ENCODE data around the gene NECAB2.

DNA sequence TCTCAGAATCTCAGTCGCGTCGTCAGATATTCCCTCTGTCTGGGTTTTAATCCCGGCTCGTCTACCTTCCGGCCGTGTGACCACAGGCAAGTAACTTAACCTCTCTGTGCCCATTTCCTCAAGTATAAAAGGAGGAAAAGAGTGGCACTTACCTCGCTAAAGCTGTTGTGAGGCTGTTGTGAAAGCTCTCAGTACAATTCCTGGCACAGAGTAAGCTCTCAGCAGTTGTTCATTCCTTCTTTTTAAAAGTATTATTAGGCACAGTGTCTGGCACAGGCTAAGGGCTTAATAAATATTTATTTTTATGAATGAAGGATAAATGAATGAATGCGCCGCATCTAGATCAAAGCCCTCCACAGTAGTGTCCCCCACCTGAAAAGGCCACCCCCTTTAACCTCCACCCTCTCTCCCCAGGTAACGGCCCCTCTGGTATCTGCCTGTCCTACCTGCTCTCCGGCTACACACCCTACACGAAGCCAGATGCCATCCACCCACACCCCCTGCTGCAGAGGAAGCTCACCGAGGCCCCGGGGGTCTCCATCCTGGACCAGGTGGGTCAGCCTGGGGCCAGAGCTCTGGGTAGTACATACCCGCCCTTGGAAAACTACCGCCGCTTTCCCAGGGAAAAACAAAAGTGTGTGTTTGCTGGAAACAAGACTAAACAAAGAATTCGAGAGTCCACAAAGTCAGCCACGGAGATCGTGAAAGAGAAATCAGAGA lies 9.0 kb upstream of the NECAB2 start:
- TF ChIP-seq, protein P1, sequence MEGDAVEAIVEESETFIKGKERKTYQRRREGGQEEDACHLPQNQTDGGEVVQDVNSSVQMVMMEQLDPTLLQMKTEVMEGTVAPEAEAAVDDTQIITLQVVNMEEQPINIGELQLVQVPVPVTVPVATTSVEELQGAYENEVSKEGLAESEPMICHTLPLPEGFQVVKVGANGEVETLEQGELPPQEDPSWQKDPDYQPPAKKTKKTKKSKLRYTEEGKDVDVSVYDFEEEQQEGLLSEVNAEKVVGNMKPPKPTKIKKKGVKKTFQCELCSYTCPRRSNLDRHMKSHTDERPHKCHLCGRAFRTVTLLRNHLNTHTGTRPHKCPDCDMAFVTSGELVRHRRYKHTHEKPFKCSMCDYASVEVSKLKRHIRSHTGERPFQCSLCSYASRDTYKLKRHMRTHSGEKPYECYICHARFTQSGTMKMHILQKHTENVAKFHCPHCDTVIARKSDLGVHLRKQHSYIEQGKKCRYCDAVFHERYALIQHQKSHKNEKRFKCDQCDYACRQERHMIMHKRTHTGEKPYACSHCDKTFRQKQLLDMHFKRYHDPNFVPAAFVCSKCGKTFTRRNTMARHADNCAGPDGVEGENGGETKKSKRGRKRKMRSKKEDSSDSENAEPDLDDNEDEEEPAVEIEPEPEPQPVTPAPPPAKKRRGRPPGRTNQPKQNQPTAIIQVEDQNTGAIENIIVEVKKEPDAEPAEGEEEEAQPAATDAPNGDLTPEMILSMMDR (IDR thresholded peaks at IDR 0.05; ENCODE audit: insufficient read depth, low read depth, low read length), result no peak
- no peak for TF ChIP-seq EZH2 (IDR thresholded peaks at IDR 0.05; ENCODE audit: insufficient read depth, low read length)
